Kidney epithelial cell (primary cell): ENCODE results near the gene BCR. TPM values are rescaled to one million over a fixed set of nuclear protein-coding genes. Genes with fewer than 3 reads are reported as not detected.

ENCODE experiments used
- DNase-seq: peaks from one replicate; pipeline ENCODE4 v3.0.0-alpha.2; 2010; ENCODE audit warnings: low read depth
- H3K27me3 ChIP-seq: 2 replicates; pipeline ENCODE4 v1.6.0; 2011; ENCODE audit warnings: low read length; ENCODE audit not compliant: control insufficient read depth, insufficient read depth
- H3K36me3 ChIP-seq: 2 replicates; pipeline ENCODE4 v1.5.1; 2011; ENCODE audit warnings: low read length; ENCODE audit not compliant: control insufficient read depth, insufficient read depth
- H3K4me3 ChIP-seq: 2 replicates; pipeline ENCODE4 v1.5.1; 2011; ENCODE audit warnings: low read depth, mild to moderate bottlenecking, control low read depth, low read length
- CTCF ChIP-seq: IDR thresholded peaks from 2 replicates; pipeline ENCODE4 v1.5.1; 2011; ENCODE audit warnings: mild to moderate bottlenecking, moderate library complexity, low read length, control low read depth, inconsistent platforms; ENCODE audit not compliant: insufficient read depth, poor library complexity, severe bottlenecking
- total RNA-seq: library from RNA; depleted of rRNA; stranded (reverse); fragments of >200 nt; gene quantifications from 2 replicates; pipeline ENCODE4 v1.2.3, GENCODE V29; 2015

Gene BCR
- total RNA-seq, 1 donor from 2014 or later, result 42.5 TPM

DNA sequence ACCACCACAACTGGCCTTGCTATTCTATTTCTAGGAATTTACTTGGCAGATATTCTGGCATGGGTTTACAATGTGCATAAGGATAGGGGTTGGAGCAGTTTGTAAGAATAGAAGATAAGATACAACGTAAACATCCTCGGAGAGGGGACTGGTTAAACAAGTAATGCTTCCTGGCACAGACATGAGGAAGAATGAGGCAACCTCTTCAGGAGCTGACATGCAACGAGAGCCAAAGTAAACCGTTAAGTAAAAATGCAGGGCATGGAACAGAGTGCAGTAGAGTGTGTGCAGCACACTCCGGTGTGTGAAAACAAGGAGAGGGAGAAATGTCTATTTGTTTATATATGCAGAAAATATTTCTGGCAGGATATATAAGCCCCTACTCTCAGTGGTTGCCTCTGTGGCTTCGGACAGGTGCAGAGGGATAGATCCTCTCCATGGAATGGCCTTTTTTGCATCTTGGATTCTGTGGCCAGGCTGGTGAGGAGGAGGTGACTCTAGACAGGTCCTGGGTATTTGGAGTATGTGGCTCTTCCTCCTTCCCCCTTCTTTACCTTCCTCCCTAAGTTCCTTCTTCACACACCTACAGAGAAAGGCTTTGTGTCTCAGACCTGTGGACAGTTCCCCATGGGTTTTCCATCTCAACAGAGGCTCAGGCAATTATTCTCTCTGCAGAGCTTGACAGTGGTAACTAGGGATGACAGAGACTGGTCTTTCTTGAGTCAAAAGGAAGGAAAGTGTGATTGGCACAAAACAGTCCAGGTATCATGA lies 32.5 kb upstream of the BCR start:
- DNase-seq, result no peak
- H3K27me3 ChIP-seq, result no peaks in the 10 kb centered on the region
- H3K4me3 ChIP-seq, result no peak overlapping the region
- no peak for TF ChIP-seq CTCF
- no peaks in the 10 kb centered on the region for H3K36me3 ChIP-seq

GRCh38 chr22:23149743-23150238 lies 30.5 kb upstream of the BCR start:
- TF ChIP-seq CTCF, result no peak
- DNase-seq, result no peak
- Histone ChIP-seq H3K36me3 (no peaks in the 10 kb centered on the region), H3K4me3 (no peak overlapping the region), H3K27me3 (no peaks in the 10 kb centered on the region)

DNA sequence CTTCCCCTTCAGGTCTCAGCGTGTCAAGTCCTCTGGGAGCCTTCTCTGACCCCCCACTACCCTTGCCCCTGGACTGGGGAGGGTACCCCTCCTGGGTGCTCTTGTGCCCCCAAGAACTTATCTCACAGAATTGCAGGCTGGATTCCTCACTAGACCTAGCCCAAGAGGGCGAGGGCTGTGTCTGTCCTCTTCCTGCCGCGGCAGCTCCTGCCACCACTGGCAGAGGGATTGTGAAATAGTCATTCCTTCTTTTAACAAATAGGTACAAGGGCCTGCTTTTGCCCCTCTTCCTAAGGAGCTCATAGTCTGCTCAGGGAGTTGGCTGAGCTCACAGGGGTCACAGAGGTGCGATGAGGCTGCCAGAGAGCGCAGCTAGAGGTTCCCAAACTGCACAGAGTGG lies 29.5 kb upstream of the BCR start:
- no peak for DNase-seq
- Histone ChIP-seq H3K4me3 (no peak overlapping the region), H3K36me3 (no peaks in the 10 kb centered on the region), H3K27me3 (no peaks in the 10 kb centered on the region)
- no peak for TF ChIP-seq CTCF

- Histone ChIP-seq H3K27me3 (no peaks in the 10 kb centered on the region), H3K4me3 (no peak overlapping the region), H3K36me3 (no peaks in the 10 kb centered on the region)
- TF ChIP-seq CTCF, result no peak
- no peak for DNase-seq
These were observed 28.5 kb upstream of the BCR start for GRCh38 chr22:23151827-23152226.

- no peak for DNase-seq
These were observed 27.8 kb upstream of the BCR start for GRCh38 chr22:23152238-23153114.

More at GRCh38 chr22:23152238-23153114, 27.8 kb upstream of the BCR start:
- no peak for TF ChIP-seq CTCF
- no peaks in the 10 kb centered on the region for H3K27me3 ChIP-seq
- no peak overlapping the region for H3K4me3 ChIP-seq
- H3K36me3 ChIP-seq, result no peaks in the 10 kb centered on the region
